Measurements from ENCODE around the gene TMEM248.
"Not testable (repeated sequence)": the region's sequence is repeated elsewhere in the genome, so short reads cannot be mapped to it uniquely, and the experiment has no call there.

TMEM248 gene

GRCh38 chr7:66994051-66994450 is 73.0 kb downstream of the TMEM248 start:
- DNase-seq (ENCODE audit: low read depth), result not testable (repeated sequence)
- H3K4me3 ChIP-seq (ENCODE audit: control insufficient read depth, low read depth, low read length), result peak overlapping the region; percentile 76

- peak overlapping the region; percentile 76 for H3K4me3 ChIP-seq (ENCODE audit: control insufficient read depth, low read depth, low read length)
- DNase-seq (ENCODE audit: low read depth), result peak; percentile 57
- peak; percentile 36 for TF ChIP-seq CTCF (IDR thresholded peaks at IDR 0.05; ENCODE audit: control insufficient read depth, insufficient read depth, low read depth, low read length, missing control alignments)
These were observed 73.6 kb downstream of the TMEM248 start for GRCh38 chr7:66994691-66995049.

- H3K4me3 ChIP-seq (ENCODE audit: control insufficient read depth, low read depth, low read length), result peak within 1 kb of the TSS; percentile 76
- DNase-seq (ENCODE audit: low read depth), result peak; percentile 96
These were observed 74.2 kb downstream of the TMEM248 start, which contains the start of gene SBDS for GRCh38 chr7:66995050-66995776. SBDS (minus strand) TSS chr7:66995586; CDS start chr7:66995417, 169 bp downstream.

GRCh38 chr7:66996444-66997191 is 75.6 kb downstream of the TMEM248 start, which contains the start of gene TYW1:
TYW1 (plus strand) TSS chr7:66996833; CDS start chr7:66996979, 146 bp downstream.
- peak within 1 kb of the TSS; percentile 62 for H3K4me3 ChIP-seq (ENCODE audit: control insufficient read depth, low read depth, low read length)
- peak; percentile 83 for DNase-seq (ENCODE audit: low read depth)

GRCh38 chr7:67000601-67001258 is 79.7 kb downstream of the TMEM248 start:
- not testable (repeated sequence) for H3K4me3 ChIP-seq (ENCODE audit: control insufficient read depth, low read depth, low read length); DNase-seq (ENCODE audit: low read depth)
- peak; percentile 4 for TF ChIP-seq CTCF (IDR thresholded peaks at IDR 0.05; ENCODE audit: control insufficient read depth, insufficient read depth, low read depth, low read length, missing control alignments)

GRCh38 chr7:67004145-67004544 is 83.1 kb downstream of the TMEM248 start:
- not testable (repeated sequence) for H3K4me3 ChIP-seq (ENCODE audit: control insufficient read depth, low read depth, low read length); DNase-seq (ENCODE audit: low read depth)

GRCh38 chr7:67006965-67007364 is 85.9 kb downstream of the TMEM248 start:
- TF ChIP-seq CTCF (IDR thresholded peaks at IDR 0.05; ENCODE audit: control insufficient read depth, insufficient read depth, low read depth, low read length, missing control alignments), result no peak
- DNase-seq (ENCODE audit: low read depth), result no peak
- H3K4me3 ChIP-seq (ENCODE audit: control insufficient read depth, low read depth, low read length), result no peak overlapping the region

All from AG09309 (cell line).